HG02571 (cell line): ENCODE results near the gene CWF19L1.

ENCODE experiments used
- ATAC-seq: cut with Tn5 transposase; IDR thresholded peaks from one replicate; pipeline ENCODE4 v1.9.1; 2021; ENCODE audit warnings: mild to moderate bottlenecking, moderate library complexity; ENCODE audit not compliant: unreplicated experiment

CWF19L1 gene

DNA sequence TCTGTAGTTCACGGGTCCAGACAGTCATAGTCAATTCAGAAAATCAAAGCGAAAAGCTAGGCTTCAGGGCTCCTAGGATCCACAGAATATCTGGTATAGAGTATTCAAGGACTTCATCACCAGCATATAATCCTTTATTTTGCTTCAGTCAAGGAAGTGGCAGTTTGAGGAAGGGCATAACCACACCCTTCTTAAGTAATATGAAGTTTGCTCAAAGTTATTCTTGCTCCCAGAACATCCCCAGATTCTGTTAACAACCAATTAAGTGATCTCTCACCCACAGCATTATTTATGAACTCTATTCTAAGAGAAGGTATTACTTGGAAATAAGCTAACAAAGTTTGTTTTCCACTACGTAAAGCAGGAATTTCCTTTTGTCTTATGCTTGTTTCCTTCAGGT is 13.2 kb downstream of the CWF19L1 start:
- ATAC-seq: no peak

- ATAC-seq: no peak
Measured at GRCh38 chr10:100253041-100253440, 14.4 kb downstream of the CWF19L1 start.

- no peak for ATAC-seq
Measured at GRCh38 chr10:100248820-100249219, 18.6 kb downstream of the CWF19L1 start.

DNA sequence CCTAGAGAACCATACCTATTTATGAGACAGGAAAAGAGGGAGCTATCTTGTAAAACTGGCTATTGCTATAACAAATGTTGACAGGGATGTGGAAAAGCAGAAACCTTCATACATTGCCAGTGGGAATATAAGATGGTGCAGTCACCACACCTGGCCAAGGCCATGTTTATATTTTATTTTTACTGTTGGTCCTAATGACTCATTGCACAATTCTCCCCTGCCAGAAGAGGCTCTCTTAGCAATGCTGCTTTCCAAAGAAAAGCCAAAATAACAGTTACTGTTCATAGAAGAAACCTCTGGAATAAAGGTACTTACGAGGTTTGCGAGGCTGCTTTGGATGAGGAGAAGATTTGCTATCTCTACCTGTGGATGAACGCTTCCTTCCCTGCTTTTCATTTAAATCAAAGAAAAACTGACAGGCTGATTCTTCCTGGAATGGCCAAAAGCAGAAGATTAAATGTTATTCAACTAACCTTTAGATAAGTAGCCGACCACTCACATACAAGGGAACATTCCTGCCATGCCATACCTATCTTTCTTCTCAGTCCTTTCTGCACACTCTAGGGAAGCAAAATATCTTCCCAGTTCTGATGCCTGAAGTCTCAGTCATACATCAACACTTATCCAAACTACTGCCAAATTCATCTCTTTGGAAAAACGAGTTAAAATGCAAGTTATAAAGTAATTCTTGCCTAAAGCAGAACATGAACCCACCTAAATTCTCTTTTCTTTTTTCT is 21.8 kb downstream of the CWF19L1 start:
- ATAC-seq: no peak

DNA sequence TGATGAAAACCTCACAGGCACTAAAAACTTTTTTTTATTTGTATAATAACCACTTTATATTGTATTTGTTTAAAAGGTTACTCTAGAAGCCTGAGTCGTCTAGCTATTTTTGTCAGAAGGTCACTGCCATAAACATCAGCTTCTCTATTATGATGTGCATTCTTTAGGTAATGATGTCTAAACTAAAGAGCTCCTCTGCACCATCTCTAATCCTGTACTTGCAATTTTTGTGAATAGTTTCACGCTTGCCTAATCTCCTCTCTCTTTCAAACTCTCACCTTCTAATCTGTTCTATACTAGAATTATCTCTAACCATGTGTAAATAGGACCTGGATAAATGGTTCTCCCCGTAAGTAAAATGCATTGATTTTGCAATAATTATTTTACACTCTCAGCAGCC is 27.6 kb downstream of the CWF19L1 start:
- ATAC-seq: no peak

DNA sequence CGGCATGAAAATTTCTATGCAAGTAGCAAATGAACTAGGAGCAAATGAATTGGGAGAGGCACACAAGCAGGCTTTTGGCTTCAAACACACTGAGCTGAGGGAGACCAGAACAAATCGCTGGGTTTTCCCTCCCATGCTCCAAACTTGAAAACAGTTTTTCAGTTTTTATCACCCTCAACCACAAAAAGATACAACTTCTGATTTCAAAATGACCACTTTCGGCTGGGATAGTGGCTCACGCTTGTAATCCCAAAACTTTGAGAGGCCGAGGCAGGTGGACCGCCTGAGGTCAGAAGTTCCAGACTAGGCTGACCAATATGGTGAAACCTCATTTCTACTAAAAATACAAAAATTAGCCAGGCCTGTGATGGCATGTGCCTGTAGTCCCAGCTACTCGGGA is 29.0 kb downstream of the CWF19L1 start:
- ATAC-seq: peak; percentile 51

- no peak for ATAC-seq
Measured at GRCh38 chr10:100232101-100232500, 35.3 kb downstream of the CWF19L1 start.

- no peak for ATAC-seq
Measured at GRCh38 chr10:100229819-100230422, 37.5 kb downstream of the CWF19L1 start.

- no peak for ATAC-seq
Measured at GRCh38 chr10:100223879-100224278, 43.6 kb downstream of the CWF19L1 start.

DNA sequence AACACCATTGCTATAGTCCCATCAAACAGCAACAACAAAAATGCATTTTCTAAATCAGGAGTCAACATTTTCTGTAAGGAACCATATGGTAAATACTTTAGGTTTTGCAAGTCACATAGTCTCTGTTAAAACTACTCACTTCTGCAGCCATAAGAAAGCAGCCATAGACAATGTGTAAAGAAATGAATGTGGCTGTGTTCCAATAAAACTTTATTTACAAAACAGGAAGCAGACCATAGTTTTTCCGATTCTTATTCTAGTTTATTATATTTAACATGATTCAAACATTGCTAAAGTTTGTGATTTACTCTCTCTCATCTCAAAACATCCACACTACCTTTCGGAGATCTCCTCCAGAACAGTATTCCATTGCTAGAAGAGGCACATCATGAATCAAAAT is 44.9 kb downstream of the CWF19L1 start:
- no peak for ATAC-seq

GRCh38 chr10:100216006-100216405 is 51.4 kb downstream of the CWF19L1 start:
- no peak for ATAC-seq

GRCh38 chr10:100209303-100209702 is 58.1 kb downstream of the CWF19L1 start:
- no peak for ATAC-seq

DNA sequence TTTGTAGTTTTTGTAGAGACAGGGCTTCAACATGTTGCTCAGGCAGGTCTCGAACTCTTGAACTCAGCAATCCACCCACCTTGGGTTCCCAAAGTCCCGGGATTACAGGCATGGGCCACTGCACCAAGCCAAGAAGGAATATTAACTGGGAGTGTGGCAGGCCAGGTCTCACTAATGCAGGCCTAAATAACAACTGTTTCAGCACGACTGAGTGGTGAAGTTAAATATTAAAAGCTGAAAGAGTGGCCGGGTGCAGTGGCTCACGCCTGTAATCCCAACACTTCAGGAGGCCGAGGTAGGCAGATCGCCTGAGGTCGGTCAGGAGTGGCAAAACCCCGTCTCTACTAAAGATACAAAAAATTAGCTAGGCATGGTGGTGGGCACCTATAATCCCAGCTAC is 59.2 kb downstream of the CWF19L1 start:
- no peak for ATAC-seq

DNA sequence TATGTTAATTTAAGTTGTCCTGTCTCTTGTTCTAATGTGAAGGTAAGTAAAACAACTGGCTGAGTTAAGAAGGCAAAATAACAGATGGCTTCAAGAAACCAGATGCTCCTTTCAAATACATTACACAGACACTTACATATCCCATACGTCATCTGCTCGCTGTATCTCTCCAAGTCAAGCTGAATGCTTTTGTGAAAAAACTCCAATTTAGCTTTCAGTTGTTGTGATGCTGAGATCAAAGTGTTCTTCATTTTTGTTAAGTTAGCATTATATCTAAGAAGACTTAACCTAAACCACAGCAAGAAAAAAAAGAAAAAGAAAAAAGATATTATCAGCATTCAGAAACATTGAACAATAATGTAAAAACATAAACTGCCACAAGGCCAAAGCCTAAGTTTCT is 63.1 kb downstream of the CWF19L1 start:
- no peak for ATAC-seq

GRCh38 chr10:100201549-100201948 is 65.9 kb downstream of the CWF19L1 start:
- no peak for ATAC-seq

GRCh38 chr10:100194711-100195110 is 72.7 kb downstream of the CWF19L1 start:
- ATAC-seq: no peak

DNA sequence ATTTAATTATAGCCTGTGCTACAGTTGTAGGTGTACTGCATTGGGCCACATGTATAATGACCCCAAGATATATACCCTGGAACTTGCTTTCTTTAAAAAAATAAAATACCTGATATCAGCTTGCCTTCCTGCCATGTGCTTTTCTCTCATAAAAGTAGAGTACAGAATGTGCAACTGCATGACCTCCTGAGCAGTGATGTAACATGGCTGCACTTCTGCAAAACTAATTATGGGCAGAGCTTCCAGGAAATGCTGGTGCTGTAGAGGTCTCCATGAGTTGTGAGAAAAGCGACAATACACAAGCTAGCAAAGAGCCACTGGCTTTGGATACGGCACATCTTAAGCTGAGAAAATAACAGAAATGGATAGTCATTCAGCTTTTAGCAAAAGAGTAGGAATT is 75.1 kb downstream of the CWF19L1 start:
- ATAC-seq: no peak

DNA sequence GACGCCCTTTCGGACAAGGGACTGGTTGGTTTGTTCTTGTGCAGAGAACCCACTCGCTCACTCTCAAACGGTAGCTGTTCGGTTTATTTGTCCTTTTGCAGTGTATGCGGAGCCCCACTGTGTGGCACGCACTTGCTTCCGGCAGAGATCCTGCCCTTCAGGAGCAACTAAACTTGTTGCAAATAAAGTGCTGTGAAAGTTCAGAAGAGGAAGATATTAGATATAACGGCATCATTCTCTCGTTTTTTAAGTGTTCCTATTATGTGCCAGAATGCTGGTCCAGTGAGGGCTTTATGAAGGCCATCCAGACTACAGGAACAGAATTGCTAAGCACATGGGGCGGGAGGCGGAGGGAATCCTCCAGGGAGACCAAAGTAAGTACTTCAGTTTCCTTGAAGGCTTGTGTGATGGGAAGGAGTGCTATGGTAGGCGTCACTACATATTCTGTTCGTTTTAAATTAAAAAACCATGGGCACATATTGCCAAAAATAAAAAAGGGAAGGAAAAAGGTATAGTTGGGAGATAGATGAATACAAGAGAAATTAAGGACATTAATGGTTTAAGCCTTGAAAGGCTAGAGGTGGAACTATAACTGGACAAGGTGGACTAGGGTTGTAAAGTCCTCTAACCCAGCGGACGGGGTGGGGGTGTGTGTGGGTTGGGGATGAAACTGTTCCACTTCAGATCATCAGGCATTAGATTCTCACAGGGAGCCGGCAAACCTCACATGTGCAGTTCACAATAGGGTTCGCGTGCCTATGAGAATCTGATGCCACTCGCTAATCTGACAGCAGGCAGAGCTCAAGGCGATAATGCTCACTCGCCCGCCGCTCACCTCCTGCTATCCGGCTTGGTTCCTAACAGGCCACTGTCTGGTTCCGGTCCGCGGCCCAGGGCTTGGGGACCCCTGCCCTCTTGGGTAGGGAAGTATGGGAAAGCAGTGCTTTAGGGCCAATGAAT is 80.9 kb downstream of the CWF19L1 start:
- peak; percentile 39 for ATAC-seq

- peak; percentile 83 for ATAC-seq
Measured at GRCh38 chr10:100185364-100186252, 81.8 kb downstream of the CWF19L1 start, which contains the start of gene ERLIN1. TSS of gene ERLIN1 (minus strand) at chr10:100186029. CDS start at chr10:100185626, 403 bp downstream.

DNA sequence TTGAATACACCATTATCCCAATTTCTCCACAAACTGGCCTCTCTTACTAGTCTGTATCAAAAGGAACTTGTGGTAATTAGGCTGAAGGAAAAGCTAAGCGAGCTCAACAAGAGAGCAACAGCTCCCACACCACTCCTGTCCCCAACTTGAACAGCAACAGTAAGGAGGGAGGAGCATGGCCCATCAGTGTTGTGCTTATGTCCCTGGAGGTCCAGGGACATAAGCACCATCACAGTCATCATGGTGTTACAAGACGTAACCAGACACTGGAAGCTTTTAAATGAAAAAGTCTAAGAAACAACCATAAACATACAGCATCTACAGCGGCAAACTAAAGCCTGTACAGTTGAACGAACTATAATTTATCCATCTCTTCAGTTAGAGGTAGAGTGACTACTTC is 82.6 kb downstream of the CWF19L1 start:
- ATAC-seq: no peak
